Mesothelial cell of epicardium (in vitro differentiated cells): ENCODE data around the gene ANKMY1. TPM values are rescaled to one million over a fixed set of nuclear protein-coding genes. Genes with fewer than 3 reads are reported as not detected.
A peak's percentile ranks its signal among the peaks of the same experiment; 100 is the strongest.

ENCODE experiments used
- DNase-seq, 2 experiments: peaks; one replicate each; pipeline ENCODE4 v3.0.0; 2021; ENCODE audit warnings: low spot score in 2 of 2; ENCODE audit not compliant: unreplicated experiment in 2 of 2
- H3K27ac Mint-ChIP-seq: 2 replicates; pipeline ENCODE4 v1.8.0; 2021; ENCODE audit warnings: mixed read lengths
- H3K27me3 Mint-ChIP-seq: 2 replicates; pipeline ENCODE4 v1.8.0; 2021; ENCODE audit warnings: low read depth, mixed read lengths
- H3K36me3 Mint-ChIP-seq: 2 replicates; pipeline ENCODE4 v1.8.0; 2021; ENCODE audit warnings: mixed read lengths
- H3K4me1 Mint-ChIP-seq: 2 replicates; pipeline ENCODE4 v1.8.0; 2021; ENCODE audit warnings: mixed read lengths
- H3K4me3 Mint-ChIP-seq: 2 replicates; pipeline ENCODE4 v1.8.0; 2021; ENCODE audit warnings: mild to moderate bottlenecking, moderate library complexity, mixed read lengths
- H3K9me3 Mint-ChIP-seq: 2 replicates; pipeline ENCODE4 v1.8.0; 2021; ENCODE audit warnings: mixed read lengths
- CTCF ChIP-seq: fragments of 200-600 bp; sonication (generic); IDR thresholded peaks from one replicate; pipeline ENCODE4 v1.5.0; 2021; ENCODE audit warnings: antibody characterized with exemption; ENCODE audit not compliant: unreplicated experiment
- total RNA-seq: library from RNA; stranded (reverse); gene quantifications from 3 replicates; pipeline ENCODE4 v1.2.1, GENCODE V29; 2021

ANKMY1 gene
- total RNA-seq, 1 donor from 2014 or later: 29.8 TPM

- no peak for DNase-seq
- H3K9me3 Mint-ChIP-seq: no peaks in the 10 kb centered on the region
- H3K36me3 Mint-ChIP-seq: peaks cover 13% of the 10 kb centered on the region
- no peak overlapping the region for H3K27ac Mint-ChIP-seq
- no peak for TF ChIP-seq CTCF
- no peaks in the 10 kb centered on the region for H3K27me3 Mint-ChIP-seq
- H3K4me3 Mint-ChIP-seq: no peak overlapping the region
- H3K4me1 Mint-ChIP-seq: no peaks in the 10 kb centered on the region
Measured at GRCh38 chr2:240506406-240507059, 51.3 kb downstream of the ANKMY1 start.

- peak in 1 of 2 experiments; percentile 29 for DNase-seq
- Mint-ChIP-seq H3K27me3 (no peaks in the 10 kb centered on the region), H3K9me3 (no peaks in the 10 kb centered on the region), H3K4me1 (no peaks in the 10 kb centered on the region), H3K4me3 (no peak overlapping the region), H3K36me3 (peaks cover 11% of the 10 kb centered on the region), H3K27ac (no peak overlapping the region)
- no peak for TF ChIP-seq CTCF
Measured at GRCh38 chr2:240505910-240506309, 51.9 kb downstream of the ANKMY1 start.

- H3K9me3 Mint-ChIP-seq: no peaks in the 10 kb centered on the region
- H3K27ac Mint-ChIP-seq: no peak overlapping the region
- no peak overlapping the region for H3K4me3 Mint-ChIP-seq
- no peaks in the 10 kb centered on the region for H3K27me3 Mint-ChIP-seq
- TF ChIP-seq CTCF: no peak
- peak in 1 of 2 experiments; percentile 25 for DNase-seq
- H3K36me3 Mint-ChIP-seq: peaks cover 2% of the 10 kb centered on the region
- no peaks in the 10 kb centered on the region for H3K4me1 Mint-ChIP-seq
Measured at GRCh38 chr2:240503848-240504247, 53.9 kb downstream of the ANKMY1 start.

- Mint-ChIP-seq H3K4me3 (no peak overlapping the region), H3K27me3 (no peaks in the 10 kb centered on the region), H3K4me1 (no peaks in the 10 kb centered on the region), H3K9me3 (no peaks in the 10 kb centered on the region), H3K36me3 (no peaks in the 10 kb centered on the region), H3K27ac (no peak overlapping the region)
- TF ChIP-seq CTCF: no peak
- peak in 1 of 2 experiments; percentile 29 for DNase-seq
Measured at GRCh38 chr2:240503375-240503774, 54.4 kb downstream of the ANKMY1 start.

GRCh38 chr2:240502430-240503121 is 55.2 kb downstream of the ANKMY1 start:
- peak in 1 of 2 experiments; percentile 17 for DNase-seq
- Mint-ChIP-seq H3K27me3 (no peaks in the 10 kb centered on the region), H3K36me3 (peaks cover under 1% of the 10 kb centered on the region), H3K4me3 (no peak overlapping the region), H3K27ac (no peak overlapping the region), H3K4me1 (no peaks in the 10 kb centered on the region), H3K9me3 (no peaks in the 10 kb centered on the region)
- TF ChIP-seq CTCF: no peak
